HG03066 (cell line): ENCODE data around the gene CPA4.

Experiments
- ATAC-seq: cut with Tn5 transposase; IDR thresholded peaks from one replicate; pipeline ENCODE4 v1.9.1; 2021; ENCODE audit warnings: low read depth; ENCODE audit not compliant: unreplicated experiment

Gene CPA4

GRCh38 chr7:130274983-130275591 is 17.9 kb upstream of the CPA4 start:
- ATAC-seq, result no peak

GRCh38 chr7:130275826-130276297 is 17.1 kb upstream of the CPA4 start:
- ATAC-seq, result no peak

- no peak for ATAC-seq
These were observed 15.9 kb upstream of the CPA4 start for GRCh38 chr7:130276796-130277762.

- ATAC-seq, result no peak
These were observed 15.0 kb upstream of the CPA4 start for GRCh38 chr7:130277763-130278643.

GRCh38 chr7:130278860-130279259 is 14.1 kb upstream of the CPA4 start:
- no peak for ATAC-seq

GRCh38 chr7:130279286-130279685 is 13.7 kb upstream of the CPA4 start:
- ATAC-seq, result no peak

GRCh38 chr7:130279906-130280305 is 13.1 kb upstream of the CPA4 start:
- no peak for ATAC-seq

- ATAC-seq, result no peak
These were observed 11.7 kb upstream of the CPA4 start for GRCh38 chr7:130281260-130281659.

- ATAC-seq, result no peak
These were observed 6.1 kb upstream of the CPA4 start for GRCh38 chr7:130286881-130287280.

GRCh38 chr7:130288168-130288567 is 4.8 kb upstream of the CPA4 start:
- ATAC-seq, result no peak

- ATAC-seq, result no peak
These were observed 4.1 kb upstream of the CPA4 start for GRCh38 chr7:130288829-130289228.

- ATAC-seq, result no peak
These were observed 3.5 kb upstream of the CPA4 start for GRCh38 chr7:130289478-130289877.

GRCh38 chr7:130290745-130291144 is 2.2 kb upstream of the CPA4 start:
- no peak for ATAC-seq

- ATAC-seq, result no peak
These were observed 560 bp downstream of the CPA4 start for GRCh38 chr7:130293521-130293920.

- ATAC-seq, result no peak
These were observed 1.4 kb downstream of the CPA4 start for GRCh38 chr7:130294314-130294713.

- ATAC-seq, result no peak
These were observed 3.4 kb downstream of the CPA4 start for GRCh38 chr7:130296221-130296951.

- ATAC-seq, result no peak
These were observed 4.9 kb downstream of the CPA4 start for GRCh38 chr7:130297628-130298543.

GRCh38 chr7:130298544-130299326 is 5.8 kb downstream of the CPA4 start:
- ATAC-seq, result no peak
